ENCODE data around the gene SDCBP2.

GRCh38 chr20:1282966-1283365 is 46.0 kb downstream of the SDCBP2 start:
- TF ChIP-seq POLR2A (IDR thresholded peaks at IDR 0.05; ENCODE audit: low read depth, low read length) (no peak), ATF2 (IDR thresholded peaks at IDR 0.05; ENCODE audit: low read length) (no peak), ZNF274 (IDR thresholded peaks at IDR 0.05; ENCODE audit: insufficient read depth, insufficient read length) (no peak), ZBED1 (IDR thresholded peaks at IDR 0.05; ENCODE audit: borderline replicate concordance) (no peak), CTCF (IDR thresholded peaks at IDR 0.05 in 2 of 3, conservative IDR thresholded peaks at IDR 0.05 in 1 of 3; ENCODE audit: control insufficient read depth in 2 of 3, extremely low read depth in 1 of 3, insufficient read depth in 1 of 3, low read depth in 3 of 3, low read length in 3 of 3) (no peak), TBL1XR1 (IDR thresholded peaks at IDR 0.05; ENCODE audit: low read depth, low read length) (no peak), CHD2 (IDR thresholded peaks at IDR 0.05; ENCODE audit: borderline replicate concordance, low read depth, low read length) (no peak), HDGF (IDR thresholded peaks at IDR 0.05) (no peak)

All from GM12878 (cell line).